PC-3 (cell line): ENCODE data around the gene PRKCD. TPM values are rescaled to one million over a fixed set of nuclear protein-coding genes. Genes with fewer than 3 reads are reported as not detected.

Experiments
- ATAC-seq: fragments of 200-7000 bp; cut with Tn5 transposase; 2 replicates; pipeline ENCODE4 v1.9.1; 2020; ENCODE audit warnings: mild to moderate bottlenecking, moderate library complexity
- BruUV-seq: library from RNA; stranded (reverse); fragments of 400-500 nt; replicated peaks from 2 replicates; lab custom pipeline; 2021; lab: Mats Ljungman, UMichigan
- CTCF ChIA-PET: fragments of 300-600 bp; sonication (Branson Sonifier 250); formaldehyde crosslinking; loops from one replicate; lab custom pipeline; 2022; ENCODE audit warnings: antibody characterized with exemption; lab: Charles Lee
- POLR2A ChIA-PET: fragments of 300-600 bp; sonication (Branson Sonifier 250); formaldehyde crosslinking; loops from one replicate; lab custom pipeline; 2022; ENCODE audit warnings: antibody characterized with exemption; ENCODE audit not compliant: unreplicated experiment; lab: Charles Lee
- DNase-seq: peaks from one replicate; pipeline ENCODE4 v3.0.0-alpha.2; 2015
- H2AFZ ChIP-seq: fragments of 300-600 bp; sonication (generic); 2 replicates; pipeline ENCODE4 v1.6.0; 2016; ENCODE audit warnings: antibody characterized with exemption, low read length
- H3F3A ChIP-seq: fragments of 300-600 bp; sonication (generic); one replicate; pipeline ENCODE4 v1.6.0; 2017; ENCODE audit warnings: antibody characterized with exemption, low read length, control low read depth, mild to moderate bottlenecking; ENCODE audit not compliant: unreplicated experiment
- H3K27ac ChIP-seq: fragments of 300-600 bp; sonication (generic); 2 replicates; pipeline ENCODE4 v1.5.1; 2016; ENCODE audit warnings: mild to moderate bottlenecking, low read length
- H3K27me3 ChIP-seq: fragments of 300-600 bp; sonication (generic); 2 replicates; pipeline ENCODE4 v1.6.1; 2016; ENCODE audit warnings: low read length, mixed read lengths
- H3K36me3 ChIP-seq: fragments of 300-600 bp; sonication (generic); 2 replicates; pipeline ENCODE4 v1.6.1; 2016; ENCODE audit warnings: low read depth, mixed run types, low read length, mixed read lengths
- H3K4me1 ChIP-seq: fragments of 300-600 bp; sonication (generic); 2 replicates; pipeline ENCODE4 v1.5.1; 2016; ENCODE audit warnings: low read length; ENCODE audit not compliant: insufficient read depth
- H3K4me2 ChIP-seq: fragments of 300-600 bp; sonication (generic); 2 replicates; pipeline ENCODE4 v1.6.0; 2016; ENCODE audit warnings: low read length
- H3K4me3 ChIP-seq: fragments of 300-600 bp; sonication (generic); 2 replicates; pipeline ENCODE4 v1.5.1; 2016; ENCODE audit warnings: mild to moderate bottlenecking, low read length, mixed read lengths
- H3K79me2 ChIP-seq: fragments of 300-600 bp; sonication (generic); 2 replicates; pipeline ENCODE4 v1.6.1; 2017; ENCODE audit warnings: low read length, mixed read lengths
- H3K9ac ChIP-seq: fragments of 300-600 bp; sonication (generic); 2 replicates; pipeline ENCODE4 v1.6.0; 2016; ENCODE audit warnings: mild to moderate bottlenecking, low read length
- H3K9me2 ChIP-seq: fragments of 300-600 bp; sonication (generic); replicated peaks from 2 replicates; pipeline ENCODE4 v1.6.1; 2016; ENCODE audit warnings: mixed run types, low read length, mixed read lengths
- H3K9me3 ChIP-seq: fragments of 300-600 bp; sonication (generic); 2 replicates; pipeline ENCODE4 v1.6.1; 2016; ENCODE audit warnings: low read length, mixed read lengths
- H4K20me1 ChIP-seq: fragments of 300-600 bp; sonication (generic); 2 replicates; pipeline ENCODE4 v1.6.1; 2016; ENCODE audit warnings: low read length, mixed read lengths
- CTCF ChIP-seq: fragments of 300-600 bp; sonication (generic); conservative IDR thresholded peaks from 2 replicates; pipeline ENCODE4 v1.5.1; 2017; ENCODE audit warnings: antibody characterized with exemption, low read depth, mild to moderate bottlenecking, low read length
- EZH2 ChIP-seq: fragments of 300-600 bp; sonication (generic); IDR thresholded peaks from one replicate; pipeline ENCODE4 v1.6.1; 2017; ENCODE audit warnings: antibody characterized with exemption, mild to moderate bottlenecking, low read length; ENCODE audit not compliant: unreplicated experiment
- EZH2phosphoT487 ChIP-seq: fragments of 300-600 bp; sonication (generic); IDR thresholded peaks from 2 replicates; pipeline ENCODE4 v1.6.1; 2018; ENCODE audit warnings: mild to moderate bottlenecking, antibody characterized with exemption, low read length, borderline replicate concordance
- intact Hi-C: fragments of 100-400 bp; cut with micrococcal nuclease; formaldehyde crosslinking; loops from 2 replicates; pipeline ENCODE4 v1.9.0; 2023
- total RNA-seq: library from RNA; depleted of rRNA; stranded (reverse); fragments of >200 nt; gene quantifications from 2 replicates; pipeline ENCODE4 v1.2.3, GENCODE V29; 2014

PRKCD gene
- total RNA-seq, 1 experiment from 2014 or later, result 7.8 TPM

GRCh38 chr3:53170325-53171063 lies 9.5 kb downstream of the PRKCD start:
- Histone ChIP-seq H3K9me2 (no peaks in the 10 kb centered on the region), H3K27ac (no peak overlapping the region), H2AFZ (no peak overlapping the region), H3K36me3 (no peaks in the 10 kb centered on the region; the same call in 1 of the 2 replicates), H4K20me1 (peaks cover 8% of the 10 kb centered on the region; the same call in 1 of the 2 replicates), H3K9me3 (no peaks in the 10 kb centered on the region), H3K4me1 (peaks cover 11% of the 10 kb centered on the region; the same call in 1 of the 2 replicates), H3K4me2 (no peak overlapping the region), H3K9ac (no peak overlapping the region), H3K4me3 (no peak overlapping the region), H3K79me2 (peaks cover 55% of the 10 kb centered on the region), H3K27me3 (no peaks in the 10 kb centered on the region), H3F3A (no peaks in the 10 kb centered on the region)
- ATAC-seq (no peak), DNase-seq (no peak)
- ChIA-PET POLR2A (interaction anchor here (0.5 kb wide), 1 partner anchor 10 kb away, joined by 5 read pairs; no protein-coding TSS in a partner anchor), CTCF (no interaction called here)
- intact Hi-C loops, result no loop called here
- no peak for TF ChIP-seq CTCF
- no peak for TF ChIP-seq EZH2phosphoT487
- TF ChIP-seq EZH2, result no peak
- BruUV-seq, result no TSS peak

- no peak overlapping the region for H2AFZ ChIP-seq
- no peaks in the 10 kb centered on the region for H3K9me3 ChIP-seq
- ChIA-PET CTCF (no interaction called here), POLR2A (no interaction called here)
- no peak for TF ChIP-seq CTCF
- TF ChIP-seq EZH2, result no peak
- TF ChIP-seq EZH2phosphoT487, result no peak
- H3K4me1 ChIP-seq, result peaks cover 9% of the 10 kb centered on the region; the same call in 1 of the 2 replicates
- H3K4me2 ChIP-seq, result no peak overlapping the region
- H3K4me3 ChIP-seq, result no peak overlapping the region
- H3F3A ChIP-seq, result no peaks in the 10 kb centered on the region
- no peaks in the 10 kb centered on the region; the same call in 1 of the 2 replicates for H3K36me3 ChIP-seq
- DNase-seq, result no peak
- H3K27me3 ChIP-seq, result no peaks in the 10 kb centered on the region
- intact Hi-C loops, result no loop called here
- H3K9ac ChIP-seq, result no peak overlapping the region
- no TSS peak for BruUV-seq
- H3K79me2 ChIP-seq, result peaks cover 49% of the 10 kb centered on the region
- H3K27ac ChIP-seq, result no peak overlapping the region
- ATAC-seq, result no peak
- H4K20me1 ChIP-seq, result peaks cover 8% of the 10 kb centered on the region; the same call in 1 of the 2 replicates
- H3K9me2 ChIP-seq, result no peaks in the 10 kb centered on the region
Measured at GRCh38 chr3:53171064-53171418, 10.0 kb downstream of the PRKCD start.

GRCh38 chr3:53171827-53172505 lies 11.0 kb downstream of the PRKCD start:
- H3K79me2 ChIP-seq, result peaks cover 41% of the 10 kb centered on the region
- H2AFZ ChIP-seq, result no peak overlapping the region
- ChIA-PET CTCF (no interaction called here), POLR2A (no interaction called here)
- intact Hi-C loops, result no loop called here
- no peak overlapping the region for H3K27ac ChIP-seq
- H3K4me3 ChIP-seq, result no peak overlapping the region
- no peaks in the 10 kb centered on the region for H3K4me1 ChIP-seq
- TF ChIP-seq EZH2, result no peak
- no peak for TF ChIP-seq CTCF
- no TSS peak for BruUV-seq
- H3K9me3 ChIP-seq, result no peaks in the 10 kb centered on the region
- peaks cover 11% of the 10 kb centered on the region; the same call in 1 of the 2 replicates for H4K20me1 ChIP-seq
- H3K4me2 ChIP-seq, result no peak overlapping the region
- ATAC-seq (no peak), DNase-seq (no peak)
- H3K9me2 ChIP-seq, result no peaks in the 10 kb centered on the region
- H3K27me3 ChIP-seq, result no peaks in the 10 kb centered on the region
- no peaks in the 10 kb centered on the region for H3F3A ChIP-seq
- no peaks in the 10 kb centered on the region for H3K36me3 ChIP-seq
- H3K9ac ChIP-seq, result no peak overlapping the region
